Limb (tissue), 2 donors: ENCODE data around the gene ASTN2.
A peak's percentile ranks its signal among the peaks of the same experiment; 100 is the strongest.

Experiments
- DNase-seq, 2 donors: peaks; one replicate each; pipeline ENCODE4 v3.0.0-alpha.2; 2016; ENCODE audit errors: extremely low spot score in 2 of 2

The ASTN2 gene

GRCh38 chr9:116674210-116674980, 740.5 kb downstream of the ASTN2 start:
- no peak for DNase-seq

- DNase-seq: no peak
Observed at GRCh38 chr9:116673375-116673774, 741.5 kb downstream of the ASTN2 start.

- DNase-seq: no peak
Observed at GRCh38 chr9:116671605-116672004, 743.3 kb downstream of the ASTN2 start.

- no peak for DNase-seq
Observed at GRCh38 chr9:116668970-116669695, 745.7 kb downstream of the ASTN2 start.

GRCh38 chr9:116663581-116663980, 751.3 kb downstream of the ASTN2 start:
- no peak for DNase-seq

- no peak for DNase-seq
Observed at GRCh38 chr9:116662646-116663310, 752.1 kb downstream of the ASTN2 start.

- peak; percentile 38 to 70 for DNase-seq
Observed at GRCh38 chr9:116661037-116661954, 753.6 kb downstream of the ASTN2 start.

- no peak for DNase-seq
Observed at GRCh38 chr9:116658265-116658664, 756.6 kb downstream of the ASTN2 start.

GRCh38 chr9:116656977-116657376, 757.9 kb downstream of the ASTN2 start:
- no peak for DNase-seq

- no peak for DNase-seq
Observed at GRCh38 chr9:116656501-116656971, 758.3 kb downstream of the ASTN2 start.

GRCh38 chr9:116654059-116654355, 760.9 kb downstream of the ASTN2 start:
- no peak for DNase-seq

GRCh38 chr9:116653348-116654058, 761.4 kb downstream of the ASTN2 start:
- no peak for DNase-seq

GRCh38 chr9:116647515-116647809, 767.4 kb downstream of the ASTN2 start:
- DNase-seq: no peak

- DNase-seq: peak in 1 of 2 donors; percentile 28
Observed at GRCh38 chr9:116646661-116647514, 768.0 kb downstream of the ASTN2 start.

GRCh38 chr9:116644091-116644688, 770.7 kb downstream of the ASTN2 start:
- DNase-seq: no peak

- DNase-seq: no peak
Observed at GRCh38 chr9:116643691-116644090, 771.2 kb downstream of the ASTN2 start.

- no peak for DNase-seq
Observed at GRCh38 chr9:116641292-116642059, 773.4 kb downstream of the ASTN2 start.

GRCh38 chr9:116639251-116639741, 775.6 kb downstream of the ASTN2 start:
- no peak for DNase-seq

GRCh38 chr9:116635908-116636307, 778.9 kb downstream of the ASTN2 start:
- no peak for DNase-seq
